ENCODE results near the gene KLF6. TPM values are rescaled to one million over a fixed set of nuclear protein-coding genes. Genes with fewer than 3 reads are reported as not detected.

KLF6 gene
- total and polyA plus RNA-seq, 9 of the 15 experiments (the other 6 are each of a cell fraction or from before 2014, with no cell fraction given) = 3.2 to 23.9 (median 8.0) TPM

DNA sequence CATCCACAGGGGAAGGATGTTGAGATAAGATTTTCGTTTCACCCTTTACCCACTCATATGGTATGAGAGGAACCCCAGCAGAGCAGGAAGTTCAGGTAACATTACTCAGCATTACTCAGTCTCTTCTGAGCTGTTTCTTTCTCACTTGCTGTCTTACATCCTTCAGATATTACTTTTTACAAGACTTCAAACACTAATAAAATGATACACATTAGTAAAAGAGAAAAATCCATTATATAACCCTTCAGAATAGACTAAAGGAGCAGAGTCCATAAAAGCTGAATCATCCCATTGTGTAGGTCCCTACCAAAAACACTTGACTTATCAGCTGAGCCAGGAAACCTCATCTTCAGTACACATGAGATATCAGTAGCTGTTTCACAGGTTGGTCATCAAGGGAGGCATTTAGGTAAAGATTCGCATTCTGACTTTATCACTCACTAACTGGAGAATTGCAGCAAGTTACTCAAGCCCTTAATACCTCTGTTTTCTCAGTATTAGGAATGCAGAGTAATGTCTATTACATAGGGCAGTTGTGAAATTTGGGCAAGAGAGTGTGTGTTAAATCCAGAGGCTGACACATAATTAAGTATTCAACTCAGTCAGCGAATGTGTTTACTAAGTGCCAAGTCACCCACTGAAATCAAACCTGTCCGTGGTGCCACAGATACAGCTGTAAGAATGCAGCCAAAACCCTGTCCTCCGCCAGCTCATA is 44.7 kb downstream of the KLF6 start:
- no peak overlapping the region for H3K4me3 ChIP-seq
- WGBS (ENCODE audit: insufficient coverage, low coverage, missing lambda C conversion rate) = 27% methylated on average over 5 of the region's 5 CpGs
- DNase-seq (ENCODE audit: extremely low read depth in 1 of 4, low spot score in 3 of 4) (peak in 3 of 4 experiments; percentile 21 to 71 (median 55)), ATAC-seq (peak; percentile 81), FAIRE-seq (peak; percentile 81)
- H3K27ac ChIP-seq (ENCODE audit: extremely low read depth, low read depth, low read length) = no peak overlapping the region
- no peak overlapping the region for H2AFZ ChIP-seq (ENCODE audit: low read depth, low read length)
- no peak overlapping the region for H3K4me2 ChIP-seq (ENCODE audit: insufficient read depth, low read length)
- BruUV-seq (replicated peaks) = no TSS peak
- no peak overlapping the region for H3K9ac ChIP-seq (ENCODE audit: insufficient read depth in 1 of 2, low read depth in 2 of 2, low read length in 2 of 2)
- H3K4me1 ChIP-seq (replicated peaks in 1 of 2; ENCODE audit: control insufficient read depth in 2 of 2, insufficient read depth in 2 of 2, low read length in 2 of 2) = peaks cover under 1 to 8% of the 10 kb centered on the region in 2 experiments; a peak in 2 of 5 replicates
- H3K9me1 ChIP-seq (ENCODE audit: control insufficient read depth, insufficient read depth, low read length) = no peaks in the 10 kb centered on the region
- no peaks in the 10 kb centered on the region for H3K9me3 ChIP-seq (replicated peaks; ENCODE audit: control insufficient read depth, insufficient read depth, low read depth, low read length)
- no peaks in the 10 kb centered on the region for H3K27me3 ChIP-seq (ENCODE audit: control insufficient read depth in 2 of 2, insufficient read depth in 2 of 2, low read length in 2 of 2)
- ChIA-PET CTCF (ENCODE audit: low intra/inter-chr PET ratio) (no interaction called here), POLR2A (interaction anchor here (0.9 to 1.0 kb wide), 4 partner anchors 25 to 168 kb away, joined by 3 read pairs; partner anchors contain the start of gene KLF6)
- H4K20me1 ChIP-seq (replicated peaks; ENCODE audit: control insufficient read depth, insufficient read depth, low read length) = no peaks in the 10 kb centered on the region
- H3K36me3 ChIP-seq (ENCODE audit: control insufficient read depth, insufficient read depth, low read length) = no peaks in the 10 kb centered on the region
- intact Hi-C loops (cut with micrococcal nuclease) = no loop called here
- no peaks in the 10 kb centered on the region for H3K79me2 ChIP-seq (ENCODE audit: control insufficient read depth, insufficient read depth, low read length)
- in situ Hi-C loops (cut with MboI) = no loop called here
- TF ChIP-seq TBL1XR1 (IDR thresholded peaks at IDR 0.05; ENCODE audit: low read length in 2 of 2) (peak in 1 of 2 experiments; percentile 57; a peak in 1 of 4 replicates), TCF3 (CRISPR knock-in tag; IDR thresholded peaks at IDR 0.05) (peak; percentile 79), ZSCAN29 (IDR thresholded peaks at IDR 0.05) (peak; percentile 87), CBFA2T2 (conservative IDR thresholded peaks at IDR 0.05) (peak; percentile 73), TEAD1 (CRISPR knock-in tag; IDR thresholded peaks at IDR 0.05) (peak in 1 of 2 experiments; percentile 77; a peak in 1 of 4 replicates), RAD21 (CRISPR knock-in tag; conservative IDR thresholded peaks at IDR 0.05 in 1 of 2, IDR thresholded peaks at IDR 0.05 in 1 of 2) (peak in 1 of 2 experiments; percentile 18; a peak in 2 of 4 replicates), PHB (CRISPR knock-in tag; IDR thresholded peaks at IDR 0.05) (no peak), ARID1B (IDR thresholded peaks at IDR 0.05) (peak; percentile 86), EHMT2 (IDR thresholded peaks at IDR 0.05) (peak; percentile 96), ZNF143 (CRISPR knock-in tag; IDR thresholded peaks at IDR 0.05) (no peak), RHOXF2B (CRISPR knock-in tag; conservative IDR thresholded peaks at IDR 0.05) (no peak), SIN3A (IDR thresholded peaks at IDR 0.05; ENCODE audit: borderline replicate concordance in 2 of 2, control insufficient read depth in 1 of 2, low read depth in 2 of 2, low read length in 2 of 2) (no peak), CEBPG (CRISPR knock-in tag; IDR thresholded peaks at IDR 0.05) (no peak), CEBPG (tag; conservative IDR thresholded peaks at IDR 0.05 in 1 of 2, IDR thresholded peaks at IDR 0.05 in 1 of 2) (peak; percentile 14 to 75; a peak in 2 of 4 replicates), HDAC2 (IDR thresholded peaks at IDR 0.05) (0 out of 2 replicates have a peak, but pooled peaks have one; percentile 40), ZNF316 (IDR thresholded peaks at IDR 0.05) (peak; percentile 88), SOX6 (IDR thresholded peaks at IDR 0.05) (peak; percentile 90)
- TF ChIP-seq, protein P1, sequence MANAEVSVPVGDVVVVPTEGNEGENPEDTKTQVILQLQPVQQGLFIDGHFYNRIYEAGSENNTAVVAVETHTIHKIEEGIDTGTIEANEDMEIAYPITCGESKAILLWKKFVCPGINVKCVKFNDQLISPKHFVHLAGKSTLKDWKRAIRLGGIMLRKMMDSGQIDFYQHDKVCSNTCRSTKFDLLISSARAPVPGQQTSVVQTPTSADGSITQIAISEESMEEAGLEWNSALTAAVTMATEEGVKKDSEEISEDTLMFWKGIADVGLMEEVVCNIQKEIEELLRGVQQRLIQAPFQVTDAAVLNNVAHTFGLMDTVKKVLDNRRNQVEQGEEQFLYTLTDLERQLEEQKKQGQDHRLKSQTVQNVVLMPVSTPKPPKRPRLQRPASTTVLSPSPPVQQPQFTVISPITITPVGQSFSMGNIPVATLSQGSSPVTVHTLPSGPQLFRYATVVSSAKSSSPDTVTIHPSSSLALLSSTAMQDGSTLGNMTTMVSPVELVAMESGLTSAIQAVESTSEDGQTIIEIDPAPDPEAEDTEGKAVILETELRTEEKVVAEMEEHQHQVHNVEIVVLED (CRISPR knock-in tag; IDR thresholded peaks at IDR 0.05) = no peak
- TF ChIP-seq, protein P2, sequence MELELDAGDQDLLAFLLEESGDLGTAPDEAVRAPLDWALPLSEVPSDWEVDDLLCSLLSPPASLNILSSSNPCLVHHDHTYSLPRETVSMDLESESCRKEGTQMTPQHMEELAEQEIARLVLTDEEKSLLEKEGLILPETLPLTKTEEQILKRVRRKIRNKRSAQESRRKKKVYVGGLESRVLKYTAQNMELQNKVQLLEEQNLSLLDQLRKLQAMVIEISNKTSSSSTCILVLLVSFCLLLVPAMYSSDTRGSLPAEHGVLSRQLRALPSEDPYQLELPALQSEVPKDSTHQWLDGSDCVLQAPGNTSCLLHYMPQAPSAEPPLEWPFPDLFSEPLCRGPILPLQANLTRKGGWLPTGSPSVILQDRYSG (tag; conservative IDR thresholded peaks at IDR 0.05; ENCODE audit: low read depth) = peak; percentile 66; the same call in 1 of the 2 replicates
- TF ChIP-seq, protein P3, sequence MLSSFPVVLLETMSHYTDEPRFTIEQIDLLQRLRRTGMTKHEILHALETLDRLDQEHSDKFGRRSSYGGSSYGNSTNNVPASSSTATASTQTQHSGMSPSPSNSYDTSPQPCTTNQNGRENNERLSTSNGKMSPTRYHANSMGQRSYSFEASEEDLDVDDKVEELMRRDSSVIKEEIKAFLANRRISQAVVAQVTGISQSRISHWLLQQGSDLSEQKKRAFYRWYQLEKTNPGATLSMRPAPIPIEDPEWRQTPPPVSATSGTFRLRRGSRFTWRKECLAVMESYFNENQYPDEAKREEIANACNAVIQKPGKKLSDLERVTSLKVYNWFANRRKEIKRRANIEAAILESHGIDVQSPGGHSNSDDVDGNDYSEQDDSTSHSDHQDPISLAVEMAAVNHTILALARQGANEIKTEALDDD (IDR thresholded peaks at IDR 0.05) = peak; percentile 79

Data from K562 (cell line).